Kidney (tissue), 14 donors: ENCODE data around the gene BRD8. TPM values are rescaled to one million over a fixed set of nuclear protein-coding genes. Genes with fewer than 3 reads are reported as not detected.

Experiments used
- DNase-seq, 5 donors: peaks; one replicate each; pipeline ENCODE4 v3.0.0-alpha.2; 2013 to 2020
- FAIRE-seq: peaks from 2 replicates; lab custom pipeline; 2012; peaks lifted over from hg19 to GRCh38; lab: Jason Lieb, UNC
- H3K27ac ChIP-seq, 2 donors: one replicate each; pipeline ENCODE4 v1.7.0; 2013; ENCODE audit warnings: low read depth in 2 of 2, low read length in 2 of 2, inconsistent platforms in 1 of 2
- H3K27me3 ChIP-seq: one replicate; pipeline ENCODE4 v1.7.1; 2013; ENCODE audit warnings: low read length, inconsistent platforms; ENCODE audit not compliant: control insufficient read depth, insufficient read depth
- H3K36me3 ChIP-seq, 3 donors: one replicate each; pipeline versions ENCODE4 v1.7.0 to v1.7.1; 2013; ENCODE audit warnings: low read length in 3 of 3, control low read depth in 1 of 3, inconsistent platforms in 1 of 3; ENCODE audit not compliant: insufficient read depth in 3 of 3, control insufficient read depth in 2 of 3
- H3K4me1 ChIP-seq, 3 donors: one replicate each; pipeline versions ENCODE4 v1.7.0 to v1.7.1; 2013; ENCODE audit warnings: low read length in 3 of 3, inconsistent platforms in 1 of 3, low read depth in 1 of 3; ENCODE audit not compliant: control insufficient read depth in 2 of 3, insufficient read depth in 2 of 3
- H3K4me3 ChIP-seq, 3 donors: one replicate each; pipeline versions ENCODE4 v1.7.0 to v1.8.1; 2013; ENCODE audit warnings: low read length in 3 of 3, control low read depth in 1 of 3, inconsistent platforms in 1 of 3
- H3K9ac ChIP-seq, 3 donors: one replicate each; pipeline versions ENCODE4 v1.7.0 to v1.7.1; 2013; ENCODE audit warnings: low read length in 3 of 3, control low read depth in 1 of 3, inconsistent platforms in 1 of 3
- H3K9me3 ChIP-seq, 3 donors: one replicate each; pipeline versions ENCODE4 v1.7.0 to v1.7.1; 2013; ENCODE audit warnings: low read length in 3 of 3, control low read depth in 1 of 3, inconsistent platforms in 1 of 3; ENCODE audit not compliant: control insufficient read depth in 2 of 3, insufficient read depth in 1 of 3
- CTCF ChIP-seq: IDR thresholded peaks from 3 replicates; pipeline ENCODE4 v1.5.1; 2012; ENCODE audit warnings: mild to moderate bottlenecking, moderate library complexity, borderline replicate concordance; ENCODE audit not compliant: insufficient read depth; ENCODE audit errors: extremely low read depth
- intact Hi-C: fragments of 100-400 bp; cut with DNase I; formaldehyde crosslinking; loops from one replicate; pipeline ENCODE4 v1.11.1; 2022
- polyA plus RNA-seq: library from polyadenylated mRNA; stranded (reverse); fragments of 350-450 nt; fragmentation: Illumina TruSeq; extraction: RNeasy Lipid Tissue Mini Kit (QIAGEN cat#74804); gene quantifications from one replicate; pipeline ENCODE4 v1.2.3, GENCODE V29; 2014; ENCODE audit warnings: low read depth, low replicate concordance; ENCODE audit not compliant: insufficient read depth
- total RNA-seq: library from RNA; stranded (reverse); fragmentation: NEBNext Ultra II Directional; extraction: Animal tissue kit (Norgen Biotek cat#: 25700); gene quantifications from one replicate; pipeline ENCODE4 v1.2.1, GENCODE V29; 2021
- donor health status: control.
- donor health status: control.
- donor health status: control.
- donor health status: control.
- donor health status: control.
- donor health status: DM: yes; HTN: yes; CAD: no.
- donor health status: Normal renal cell carcinoma (clear cell type).

Gene BRD8
- total and polyA plus RNA-seq, 2 donors from 2014 or later = 32.1 to 54.5 TPM

GRCh38 chr5:138170299-138170698, 8.1 kb downstream of the BRD8 start:
- no peak overlapping the region for H3K4me3 ChIP-seq
- peaks cover 26 to 76% (median 55%) of the 10 kb centered on the region in 3 donors for H3K36me3 ChIP-seq
- no peaks in the 10 kb centered on the region for H3K27me3 ChIP-seq
- FAIRE-seq (no peak), DNase-seq (no peak)
- H3K27ac ChIP-seq = no peak overlapping the region
- intact Hi-C loops = no loop called here
- H3K4me1 ChIP-seq = no peaks in the 10 kb centered on the region
- TF ChIP-seq CTCF = no peak
- no peaks in the 10 kb centered on the region for H3K9me3 ChIP-seq
- H3K9ac ChIP-seq = no peak overlapping the region

- H3K9ac ChIP-seq = no peak overlapping the region
- peaks cover 32 to 83% (median 64%) of the 10 kb centered on the region in 3 donors for H3K36me3 ChIP-seq
- DNase-seq = no peak
- TF ChIP-seq CTCF = no peak
- no peaks in the 10 kb centered on the region for H3K9me3 ChIP-seq
- intact Hi-C loops = no loop called here
- H3K4me3 ChIP-seq = no peak overlapping the region
- H3K4me1 ChIP-seq = no peaks in the 10 kb centered on the region
- no peak overlapping the region for H3K27ac ChIP-seq
- H3K27me3 ChIP-seq = no peaks in the 10 kb centered on the region
- FAIRE-seq = no peak
Measured at GRCh38 chr5:138169124-138169523, 9.3 kb downstream of the BRD8 start.

- H3K9me3 ChIP-seq = no peaks in the 10 kb centered on the region
- H3K27me3 ChIP-seq = no peaks in the 10 kb centered on the region
- DNase-seq (no peak), FAIRE-seq (no peak)
- TF ChIP-seq CTCF = no peak
- H3K36me3 ChIP-seq = peaks cover 29 to 93% (median 69%) of the 10 kb centered on the region in 3 donors
- H3K4me1 ChIP-seq = no peaks in the 10 kb centered on the region
- intact Hi-C loops = no loop called here
- H3K27ac ChIP-seq = no peak overlapping the region
- H3K9ac ChIP-seq = no peak overlapping the region
- H3K4me3 ChIP-seq = no peak overlapping the region
Measured at GRCh38 chr5:138163721-138164120, 14.7 kb downstream of the BRD8 start.

- H3K4me3 ChIP-seq = no peak overlapping the region
- no peaks in the 10 kb centered on the region for H3K9me3 ChIP-seq
- no peaks in the 10 kb centered on the region for H3K27me3 ChIP-seq
- DNase-seq (no peak), FAIRE-seq (no peak)
- no peaks in the 10 kb centered on the region for H3K4me1 ChIP-seq
- H3K9ac ChIP-seq = no peak overlapping the region
- H3K36me3 ChIP-seq = peaks cover 19 to 72% (median 65%) of the 10 kb centered on the region in 3 donors
- H3K27ac ChIP-seq = no peak overlapping the region
- no peak for TF ChIP-seq CTCF
- intact Hi-C loops = no loop called here
Measured at GRCh38 chr5:138160706-138161105, 17.7 kb downstream of the BRD8 start.
